ENCODE measurements around the gene SLC51A. TPM values are rescaled to one million over a fixed set of nuclear protein-coding genes. Genes with fewer than 3 reads are reported as not detected.

Gene SLC51A
- total and polyA plus RNA-seq, 8 donors = 1.2 to 10.4 (median 7.9) TPM; not detected in 1

DNA sequence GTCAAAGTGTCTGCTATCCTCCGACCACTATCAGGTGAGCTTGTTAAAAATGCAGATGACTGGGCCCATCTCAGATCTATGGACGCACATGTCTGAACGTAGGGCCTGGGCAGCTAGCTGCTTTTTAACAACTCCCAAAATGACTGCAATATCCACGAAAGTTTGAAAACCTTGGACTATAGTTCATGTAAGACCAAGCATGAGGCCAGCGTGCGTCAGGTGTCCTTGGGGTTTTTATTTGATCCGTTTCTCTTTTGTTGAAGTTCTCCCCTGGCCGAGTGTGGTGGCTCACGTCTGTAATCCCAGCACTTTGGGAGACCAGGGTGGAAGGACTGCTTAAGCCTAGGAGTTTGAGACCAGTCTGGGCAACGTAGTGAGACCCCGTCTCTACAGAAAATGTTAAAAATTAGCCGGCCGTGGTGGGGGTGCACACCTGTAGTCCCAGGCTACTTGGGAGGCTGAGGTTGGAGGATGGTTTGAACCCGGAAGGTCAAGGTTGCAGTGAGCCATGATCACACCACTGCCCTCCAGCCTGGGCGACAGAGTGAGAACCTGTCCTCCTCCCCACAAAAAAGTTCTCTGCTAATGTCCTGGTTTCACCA is 9.5 kb downstream of the SLC51A start:
- TF ChIP-seq, protein P1, sequence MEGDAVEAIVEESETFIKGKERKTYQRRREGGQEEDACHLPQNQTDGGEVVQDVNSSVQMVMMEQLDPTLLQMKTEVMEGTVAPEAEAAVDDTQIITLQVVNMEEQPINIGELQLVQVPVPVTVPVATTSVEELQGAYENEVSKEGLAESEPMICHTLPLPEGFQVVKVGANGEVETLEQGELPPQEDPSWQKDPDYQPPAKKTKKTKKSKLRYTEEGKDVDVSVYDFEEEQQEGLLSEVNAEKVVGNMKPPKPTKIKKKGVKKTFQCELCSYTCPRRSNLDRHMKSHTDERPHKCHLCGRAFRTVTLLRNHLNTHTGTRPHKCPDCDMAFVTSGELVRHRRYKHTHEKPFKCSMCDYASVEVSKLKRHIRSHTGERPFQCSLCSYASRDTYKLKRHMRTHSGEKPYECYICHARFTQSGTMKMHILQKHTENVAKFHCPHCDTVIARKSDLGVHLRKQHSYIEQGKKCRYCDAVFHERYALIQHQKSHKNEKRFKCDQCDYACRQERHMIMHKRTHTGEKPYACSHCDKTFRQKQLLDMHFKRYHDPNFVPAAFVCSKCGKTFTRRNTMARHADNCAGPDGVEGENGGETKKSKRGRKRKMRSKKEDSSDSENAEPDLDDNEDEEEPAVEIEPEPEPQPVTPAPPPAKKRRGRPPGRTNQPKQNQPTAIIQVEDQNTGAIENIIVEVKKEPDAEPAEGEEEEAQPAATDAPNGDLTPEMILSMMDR (IDR thresholded peaks at IDR 0.05) = no peak
- intact Hi-C loops (cut with DNase I) = no loop called here
- no peaks in the 10 kb centered on the region for H3K27me3 ChIP-seq
- ATAC-seq (no peak), DNase-seq (no peak)
- H3K27ac ChIP-seq = no peak overlapping the region
- no peaks in the 10 kb centered on the region for H3K4me1 ChIP-seq
- no peaks in the 10 kb centered on the region for H3K9me3 ChIP-seq
- H3K36me3 ChIP-seq = no peaks in the 10 kb centered on the region
- no peak overlapping the region for H3K4me3 ChIP-seq

GRCh38 chr3:196227121-196227561 is 10.8 kb downstream of the SLC51A start:
- TF ChIP-seq, protein P1 (IDR thresholded peaks at IDR 0.05) = no peak
- Histone ChIP-seq H3K27me3 (no peaks in the 10 kb centered on the region), H3K27ac (no peak overlapping the region), H3K4me3 (no peak overlapping the region), H3K4me1 (no peaks in the 10 kb centered on the region), H3K9me3 (no peaks in the 10 kb centered on the region), H3K36me3 (peaks cover 0 to under 1% of the 10 kb centered on the region in 2 donors)
- DNase-seq (no peak), ATAC-seq (peak; percentile 10)
- intact Hi-C loops (cut with DNase I) = no loop called here

- TF ChIP-seq, protein P1 (IDR thresholded peaks at IDR 0.05) = no peak
- Histone ChIP-seq H3K4me1 (peaks cover 0 to 5% of the 10 kb centered on the region in 2 donors), H3K27ac (no peak overlapping the region), H3K4me3 (no peak overlapping the region), H3K9me3 (no peaks in the 10 kb centered on the region), H3K36me3 (peaks cover 0 to 6% of the 10 kb centered on the region in 2 donors), H3K27me3 (no peaks in the 10 kb centered on the region)
- DNase-seq = no peak
- ATAC-seq = peak; percentile 52
- intact Hi-C loops (cut with DNase I) = no loop called here
Measured at GRCh38 chr3:196227629-196228493, 11.5 kb downstream of the SLC51A start.

DNA sequence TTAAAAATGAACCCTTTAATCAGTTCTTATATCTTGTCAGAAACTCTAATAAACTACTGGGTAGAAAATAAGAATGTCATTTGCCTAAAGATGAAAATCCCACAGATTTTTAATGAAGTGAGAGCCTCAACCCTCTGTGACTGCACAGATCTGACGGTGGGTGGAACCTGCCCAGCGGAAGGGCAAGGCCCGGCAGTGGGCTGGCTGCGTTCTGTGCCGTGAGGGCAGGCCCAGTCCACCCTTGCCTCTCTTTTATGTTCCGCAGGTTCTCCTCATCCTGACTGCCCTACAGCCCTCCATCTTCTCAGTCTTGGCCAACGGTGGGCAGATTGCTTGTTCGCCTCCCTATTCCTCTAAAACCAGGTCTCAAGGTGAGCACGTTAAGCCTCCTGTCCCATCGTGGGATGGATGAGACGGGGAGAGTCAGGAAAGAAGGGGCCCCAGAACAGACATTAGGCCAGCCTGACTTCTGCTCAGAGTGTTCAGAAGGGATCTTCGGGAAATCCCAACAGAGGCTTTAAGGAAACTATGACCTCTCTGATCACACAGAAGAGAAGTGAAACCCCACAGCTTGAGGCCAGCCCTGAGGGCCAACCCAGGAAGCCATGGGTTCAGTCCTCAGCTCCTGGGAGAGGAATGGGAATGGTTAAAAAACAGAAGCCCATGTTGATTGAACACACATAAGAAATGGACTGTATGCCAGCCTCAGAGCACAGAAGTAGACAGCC is 16.0 kb downstream of the SLC51A start:
- DNase-seq (no peak), ATAC-seq (no peak)
- Histone ChIP-seq H3K27me3 (no peaks in the 10 kb centered on the region), H3K4me3 (no peak overlapping the region), H3K4me1 (peaks cover 0 to 23% of the 10 kb centered on the region in 2 donors), H3K9me3 (no peaks in the 10 kb centered on the region), H3K27ac (no peak overlapping the region), H3K36me3 (peaks cover 0 to 38% of the 10 kb centered on the region in 2 donors)
- TF ChIP-seq, protein P1 (IDR thresholded peaks at IDR 0.05) = no peak
- intact Hi-C loops (cut with DNase I) = no loop called here

- Histone ChIP-seq H3K4me3 (no peak overlapping the region), H3K27ac (no peak overlapping the region), H3K27me3 (no peaks in the 10 kb centered on the region), H3K4me1 (peaks cover 0 to 23% of the 10 kb centered on the region in 2 donors), H3K9me3 (no peaks in the 10 kb centered on the region), H3K36me3 (peaks cover 0 to 43% of the 10 kb centered on the region in 2 donors)
- TF ChIP-seq, protein P1 (IDR thresholded peaks at IDR 0.05) = no peak
- ATAC-seq (no peak), DNase-seq (no peak)
- intact Hi-C loops (cut with DNase I) = no loop called here
Measured at GRCh38 chr3:196232882-196233251, 16.5 kb downstream of the SLC51A start.

All from left lung (tissue), 10 donors.